HG03280 (cell line): ENCODE data around the gene FOSL2.

Experiments
- ATAC-seq: cut with Tn5 transposase; IDR thresholded peaks from one replicate; pipeline ENCODE4 v1.9.1; 2021; ENCODE audit warnings: mild to moderate bottlenecking, moderate library complexity; ENCODE audit not compliant: unreplicated experiment

Gene FOSL2

GRCh38 chr2:28408764-28409599 lies 16.3 kb downstream of the FOSL2 start:
- ATAC-seq = no peak

DNA sequence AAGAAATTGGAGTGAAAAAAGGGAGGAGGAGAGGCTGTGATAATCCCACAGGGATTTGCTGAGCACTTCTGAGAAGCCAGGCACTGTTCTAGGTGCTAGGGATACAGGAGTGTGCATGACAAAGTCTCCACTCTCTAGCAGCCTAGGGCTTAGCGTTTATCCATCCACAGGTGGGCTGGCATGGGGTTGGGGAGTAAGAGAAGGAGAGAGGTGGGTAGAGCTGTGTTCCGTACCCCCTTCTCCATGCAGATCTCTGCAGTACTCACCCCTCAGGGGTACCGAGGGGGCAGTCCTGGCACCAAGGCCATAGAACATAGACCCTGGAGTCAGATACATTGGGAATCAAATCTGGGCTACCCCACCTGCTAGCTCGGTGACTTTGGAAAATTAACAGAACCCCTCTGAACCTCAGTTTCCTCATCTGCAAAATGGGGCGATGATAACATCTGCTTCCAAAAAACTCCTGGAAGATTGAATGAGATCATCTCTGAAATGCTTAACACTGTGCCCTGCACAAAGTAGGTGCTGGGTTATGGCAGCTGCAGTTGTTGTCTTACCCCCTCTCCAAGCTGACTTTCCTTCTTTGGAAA lies 18.6 kb downstream of the FOSL2 start:
- no peak for ATAC-seq

DNA sequence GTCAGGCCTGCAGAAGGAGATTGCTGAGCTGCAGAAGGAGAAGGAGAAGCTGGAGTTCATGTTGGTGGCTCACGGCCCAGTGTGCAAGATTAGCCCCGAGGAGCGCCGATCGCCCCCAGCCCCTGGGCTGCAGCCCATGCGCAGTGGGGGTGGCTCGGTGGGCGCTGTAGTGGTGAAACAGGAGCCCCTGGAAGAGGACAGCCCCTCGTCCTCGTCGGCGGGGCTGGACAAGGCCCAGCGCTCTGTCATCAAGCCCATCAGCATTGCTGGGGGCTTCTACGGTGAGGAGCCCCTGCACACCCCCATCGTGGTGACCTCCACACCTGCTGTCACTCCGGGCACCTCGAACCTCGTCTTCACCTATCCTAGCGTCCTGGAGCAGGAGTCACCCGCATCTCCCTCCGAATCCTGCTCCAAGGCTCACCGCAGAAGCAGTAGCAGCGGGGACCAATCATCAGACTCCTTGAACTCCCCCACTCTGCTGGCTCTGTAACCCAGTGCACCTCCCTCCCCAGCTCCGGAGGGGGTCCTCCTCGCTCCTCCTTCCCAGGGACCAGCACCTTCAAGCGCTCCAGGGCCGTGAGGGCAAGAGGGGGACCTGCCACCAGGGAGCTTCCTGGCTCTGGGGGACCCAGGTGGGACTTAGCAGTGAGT lies 19.4 kb downstream of the FOSL2 start:
- no peak for ATAC-seq

DNA sequence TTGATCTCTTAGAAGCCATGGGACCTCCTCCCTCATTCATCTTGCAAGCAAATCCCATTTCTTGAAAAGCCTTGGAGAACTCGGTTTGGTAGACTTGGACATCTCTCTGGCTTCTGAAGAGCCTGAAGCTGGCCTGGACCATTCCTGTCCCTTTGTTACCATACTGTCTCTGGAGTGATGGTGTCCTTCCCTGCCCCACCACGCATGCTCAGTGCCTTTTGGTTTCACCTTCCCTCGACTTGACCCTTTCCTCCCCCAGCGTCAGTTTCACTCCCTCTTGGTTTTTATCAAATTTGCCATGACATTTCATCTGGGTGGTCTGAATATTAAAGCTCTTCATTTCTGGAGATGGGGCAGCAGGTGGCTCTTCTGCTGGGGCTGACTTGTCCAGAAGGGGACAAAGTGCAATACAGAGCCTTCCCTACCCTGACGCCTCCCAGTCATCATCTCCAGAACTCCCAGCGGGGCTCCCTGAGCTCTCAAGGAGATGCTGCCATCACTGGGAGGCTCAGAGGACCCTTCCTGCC lies 20.0 kb downstream of the FOSL2 start:
- ATAC-seq = no peak

DNA sequence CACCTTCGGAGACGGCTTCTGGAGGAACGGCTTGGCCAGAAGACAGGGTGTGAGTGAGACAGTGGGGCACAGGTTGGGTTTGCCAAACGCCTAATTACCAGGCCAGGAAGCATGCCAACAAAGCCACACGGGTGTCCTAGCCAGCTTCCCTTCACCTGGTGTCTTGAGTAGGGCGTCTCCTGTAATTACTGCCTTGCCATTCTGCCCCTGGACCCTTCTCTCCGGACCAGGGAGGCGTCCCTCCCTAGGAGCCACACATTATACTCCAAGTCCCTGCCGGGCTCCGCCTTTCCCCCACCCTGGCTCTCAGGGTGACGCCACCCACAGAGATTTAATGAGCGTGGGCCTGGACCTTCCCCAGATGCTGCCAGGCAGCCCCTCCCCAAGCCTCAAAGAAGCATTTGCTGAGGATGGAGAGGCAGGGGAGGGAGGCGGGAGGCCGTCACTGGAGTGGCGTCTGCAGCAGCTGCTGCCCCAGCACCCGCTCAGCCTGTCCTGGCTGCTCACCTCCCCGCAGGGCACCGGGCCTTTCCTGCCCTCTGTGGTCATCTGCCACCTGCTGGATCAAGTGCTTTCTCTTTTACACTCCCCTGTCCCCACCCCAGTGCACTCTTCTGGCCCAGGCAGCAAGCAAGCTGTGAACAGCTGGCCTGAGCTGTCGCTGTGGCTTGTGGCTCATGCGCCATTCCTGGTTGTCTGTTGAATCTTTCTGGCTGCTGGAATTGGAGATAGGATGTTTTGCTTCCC lies 20.7 kb downstream of the FOSL2 start:
- no peak for ATAC-seq

GRCh38 chr2:28413899-28414295 lies 21.2 kb downstream of the FOSL2 start:
- ATAC-seq = no peak

- no peak for ATAC-seq
Observed at GRCh38 chr2:28414583-28414982, 21.9 kb downstream of the FOSL2 start.

GRCh38 chr2:28415010-28415409 lies 22.4 kb downstream of the FOSL2 start:
- no peak for ATAC-seq

DNA sequence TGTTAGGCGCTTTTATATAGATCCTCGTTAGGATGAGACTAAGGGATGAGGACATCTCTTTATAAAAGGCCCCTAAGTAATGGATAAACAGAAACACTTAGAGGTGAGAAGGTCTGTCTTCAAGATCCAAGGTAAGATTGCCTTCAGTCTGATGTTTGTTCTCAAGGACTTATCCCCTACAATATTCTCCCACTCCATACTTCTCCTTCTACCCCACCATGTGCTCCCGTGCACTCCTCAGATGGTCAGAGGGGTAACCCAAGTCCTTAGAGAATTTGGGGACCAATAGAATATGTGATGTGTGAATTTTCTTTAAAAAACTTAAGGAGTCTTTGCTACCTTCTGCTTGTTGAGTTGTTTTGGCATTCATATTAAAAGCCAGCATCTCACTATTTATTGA lies 23.1 kb downstream of the FOSL2 start:
- ATAC-seq = no peak

DNA sequence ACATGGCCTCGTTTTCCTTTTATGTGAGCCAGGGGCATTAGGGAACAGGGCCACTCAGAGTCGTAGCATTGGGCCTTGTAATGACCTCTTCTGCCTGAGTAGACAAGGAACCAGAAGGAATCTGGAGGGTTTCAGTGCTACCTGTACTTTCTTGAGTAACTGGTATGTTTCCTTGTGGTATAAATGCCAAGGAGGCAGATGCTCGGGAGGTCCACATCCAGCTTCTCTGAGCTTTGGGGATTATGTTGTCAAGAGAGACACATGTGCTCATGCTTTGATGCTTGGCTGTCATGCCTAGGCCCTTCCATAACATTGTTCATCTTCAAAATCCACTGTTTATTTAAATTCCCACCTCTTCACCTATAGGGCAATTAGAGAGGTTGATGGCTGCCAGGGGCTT lies 26.3 kb downstream of the FOSL2 start:
- ATAC-seq = no peak

DNA sequence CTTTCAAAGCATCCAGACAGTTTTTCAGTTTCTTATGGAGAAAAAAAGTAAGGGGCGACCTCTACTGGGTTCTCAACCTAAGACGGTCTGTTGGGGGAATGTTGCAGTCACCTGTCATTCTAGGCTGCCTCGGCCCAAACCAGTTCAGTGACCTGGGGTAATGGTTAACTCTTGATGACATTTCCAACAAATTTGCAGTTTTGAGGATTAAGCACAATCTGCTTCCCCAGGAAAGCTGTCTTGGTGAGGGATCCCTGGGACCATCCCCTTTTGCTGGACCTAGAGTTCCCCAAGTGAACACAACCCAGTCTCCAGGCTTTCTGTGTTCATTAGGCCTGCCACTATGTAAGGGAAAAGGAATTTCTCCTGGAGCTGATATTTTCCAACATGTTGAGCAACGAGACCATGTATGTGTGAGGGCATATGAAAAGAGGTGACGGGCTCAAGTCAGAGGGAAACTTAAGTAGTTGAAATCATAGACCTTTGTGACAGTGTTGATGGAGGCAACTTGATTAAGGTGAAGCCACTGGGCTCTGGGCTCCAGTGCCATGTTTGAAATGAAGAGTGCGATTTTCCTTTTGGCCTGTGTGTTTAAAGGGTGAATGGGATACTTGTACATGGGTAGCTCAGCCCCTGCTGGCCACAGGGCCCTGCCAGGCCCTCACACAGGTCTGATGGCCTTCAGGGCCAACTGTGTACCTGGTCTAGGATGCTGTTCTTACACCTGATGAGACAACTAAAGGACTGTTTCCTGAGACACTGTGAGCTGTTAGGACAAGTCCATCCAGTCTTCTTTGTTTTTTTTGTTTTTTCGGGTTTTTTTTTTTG lies 27.0 kb downstream of the FOSL2 start:
- no peak for ATAC-seq

GRCh38 chr2:28420722-28421121 lies 28.1 kb downstream of the FOSL2 start:
- ATAC-seq = no peak

DNA sequence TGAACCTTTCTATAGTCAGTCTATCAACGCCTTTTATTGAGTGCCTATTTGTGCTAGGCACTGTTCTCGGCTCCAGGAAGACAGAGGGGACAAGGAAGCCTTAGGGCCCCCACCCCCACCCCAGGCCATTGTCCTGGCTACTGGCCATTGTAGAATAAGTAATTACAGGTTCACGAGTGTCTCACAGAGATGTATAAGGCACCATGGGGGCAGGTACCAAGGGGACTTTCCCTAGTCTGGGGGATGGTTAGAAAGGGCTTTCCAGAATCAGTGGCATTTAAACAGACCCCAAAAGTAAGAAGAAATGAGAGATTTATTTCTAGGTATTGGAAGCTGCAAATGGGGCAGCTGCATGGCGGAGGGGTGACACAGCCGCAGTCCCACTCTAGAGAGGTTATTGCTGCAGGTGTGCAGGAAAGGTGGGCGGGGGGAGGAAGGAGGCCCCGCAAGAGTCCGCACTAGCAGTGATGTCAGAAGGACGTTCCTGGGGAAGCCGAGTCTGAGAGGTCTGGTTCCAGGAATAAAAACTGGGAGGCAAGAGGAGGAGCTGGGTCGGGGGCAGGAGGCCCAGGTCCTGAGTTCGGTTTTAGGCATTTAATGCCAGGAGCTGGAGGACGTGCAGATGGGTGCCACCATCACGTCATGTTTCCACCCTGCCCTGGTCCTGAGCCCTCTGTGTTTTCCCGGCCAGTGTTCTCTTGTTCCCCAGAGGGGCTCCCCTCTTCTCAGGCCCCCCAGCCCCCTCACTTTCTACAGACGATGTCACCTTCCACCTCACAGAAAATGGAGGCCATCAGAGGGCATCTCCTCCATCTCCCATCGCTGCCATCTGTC lies 30.5 kb downstream of the FOSL2 start:
- ATAC-seq = no peak

GRCh38 chr2:28423856-28424605 lies 31.4 kb downstream of the FOSL2 start:
- ATAC-seq = no peak

GRCh38 chr2:28424799-28425463 lies 32.3 kb downstream of the FOSL2 start:
- no peak for ATAC-seq

GRCh38 chr2:28425464-28425835 lies 32.8 kb downstream of the FOSL2 start:
- no peak for ATAC-seq

- ATAC-seq = no peak
Observed at GRCh38 chr2:28427741-28428415, 35.2 kb downstream of the FOSL2 start.

GRCh38 chr2:28428486-28428885 lies 35.8 kb downstream of the FOSL2 start:
- ATAC-seq = no peak
